NOMO-1 treated with dmso at 0.1 percent for 144 hours (cell line): ENCODE results near the gene CAPN1.
"Not testable (repeated sequence)": the region's sequence is repeated elsewhere in the genome, so short reads cannot be mapped to it uniquely, and the experiment has no call there.

Experiments used
- DNase-seq: peaks from one replicate; lab custom pipeline; 2025; ENCODE audit not compliant: unreplicated experiment; lab: John Stamatoyannopoulos, UW

CAPN1 gene

GRCh38 chr11:65216830-65217229 lies 35.1 kb downstream of the CAPN1 start:
- no peak for DNase-seq

- no peak for DNase-seq
Observed at GRCh38 chr11:65217441-65218423, 36.0 kb downstream of the CAPN1 start.

DNA sequence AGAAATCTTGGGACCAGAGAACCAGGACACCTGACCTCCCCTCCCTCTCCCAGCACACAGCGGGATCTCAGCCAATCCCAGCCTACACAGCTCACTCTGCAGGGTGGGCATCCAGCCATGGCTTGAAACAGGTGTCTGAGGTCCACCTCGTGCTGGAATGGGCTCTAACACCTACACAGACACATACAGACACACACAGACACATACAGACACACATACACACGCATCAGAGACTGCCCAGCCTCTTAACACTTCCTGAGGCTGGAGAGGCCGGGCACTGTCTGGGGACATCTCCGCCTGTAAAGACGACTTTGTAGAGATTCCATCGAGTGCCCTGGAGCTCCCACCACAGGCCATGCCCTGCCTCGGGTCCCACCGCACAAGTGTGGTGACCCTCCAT lies 36.7 kb downstream of the CAPN1 start:
- DNase-seq, result no peak

DNA sequence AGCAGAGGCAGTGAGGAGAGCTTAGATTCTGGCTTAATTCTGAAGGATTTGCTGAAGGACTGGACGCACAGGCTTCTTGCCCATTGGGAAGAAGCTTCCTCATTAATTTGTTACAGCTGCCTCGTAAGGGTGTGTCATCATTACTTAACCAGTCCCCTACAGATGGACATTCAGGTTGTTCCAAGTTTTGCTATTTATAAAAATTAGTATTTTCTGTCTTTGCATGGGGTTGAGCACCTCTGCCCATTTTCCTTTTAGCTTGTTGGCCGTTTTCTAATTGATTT lies 38.1 kb downstream of the CAPN1 start:
- no peak for DNase-seq

GRCh38 chr11:65221026-65221425 lies 39.3 kb downstream of the CAPN1 start:
- DNase-seq, result no peak

DNA sequence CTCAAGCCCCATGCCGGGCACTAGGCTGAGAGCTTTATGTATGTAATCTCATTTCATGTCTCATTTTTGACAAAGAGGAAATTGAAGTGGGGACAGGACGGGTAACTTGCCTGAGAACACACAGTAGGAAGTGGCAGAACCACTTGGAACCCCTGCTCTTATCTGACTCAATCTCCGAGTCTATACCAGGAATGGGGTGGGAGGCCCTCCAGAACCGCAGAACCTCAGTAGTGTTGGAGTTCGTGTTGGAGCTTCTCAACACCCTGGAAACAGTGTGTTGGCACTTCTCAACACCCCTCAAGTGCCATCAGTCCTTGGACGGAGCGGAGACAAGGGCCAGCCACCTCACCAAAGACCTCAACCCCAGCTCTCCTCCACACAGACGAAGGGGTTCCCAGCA lies 41.3 kb downstream of the CAPN1 start:
- no peak for DNase-seq

- DNase-seq, result no peak
Observed at GRCh38 chr11:65224930-65225278, 43.2 kb downstream of the CAPN1 start.

- peak; percentile 29 for DNase-seq
Observed at GRCh38 chr11:65225279-65226102, 43.8 kb downstream of the CAPN1 start.

- no peak for DNase-seq
Observed at GRCh38 chr11:65226103-65226442, 44.3 kb downstream of the CAPN1 start.

DNA sequence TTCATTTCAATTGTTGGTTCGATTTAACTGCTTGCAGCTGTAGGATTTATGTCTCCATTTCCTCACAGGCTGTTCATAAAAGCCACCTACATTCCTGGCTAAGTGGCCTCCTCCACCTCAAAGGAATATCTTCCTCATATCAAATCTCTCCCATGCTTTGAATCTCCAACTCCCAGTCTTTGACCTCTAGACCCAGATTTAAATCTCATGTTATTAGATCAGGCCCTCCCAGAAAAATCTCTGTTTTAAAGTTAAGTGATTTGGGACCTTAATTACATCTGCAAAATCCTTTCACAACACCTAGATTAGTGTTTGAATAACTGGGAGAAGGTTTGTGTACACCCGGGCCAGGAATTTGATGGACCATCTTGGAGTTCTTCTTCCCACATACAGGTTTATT lies 46.2 kb downstream of the CAPN1 start:
- no peak for DNase-seq

DNA sequence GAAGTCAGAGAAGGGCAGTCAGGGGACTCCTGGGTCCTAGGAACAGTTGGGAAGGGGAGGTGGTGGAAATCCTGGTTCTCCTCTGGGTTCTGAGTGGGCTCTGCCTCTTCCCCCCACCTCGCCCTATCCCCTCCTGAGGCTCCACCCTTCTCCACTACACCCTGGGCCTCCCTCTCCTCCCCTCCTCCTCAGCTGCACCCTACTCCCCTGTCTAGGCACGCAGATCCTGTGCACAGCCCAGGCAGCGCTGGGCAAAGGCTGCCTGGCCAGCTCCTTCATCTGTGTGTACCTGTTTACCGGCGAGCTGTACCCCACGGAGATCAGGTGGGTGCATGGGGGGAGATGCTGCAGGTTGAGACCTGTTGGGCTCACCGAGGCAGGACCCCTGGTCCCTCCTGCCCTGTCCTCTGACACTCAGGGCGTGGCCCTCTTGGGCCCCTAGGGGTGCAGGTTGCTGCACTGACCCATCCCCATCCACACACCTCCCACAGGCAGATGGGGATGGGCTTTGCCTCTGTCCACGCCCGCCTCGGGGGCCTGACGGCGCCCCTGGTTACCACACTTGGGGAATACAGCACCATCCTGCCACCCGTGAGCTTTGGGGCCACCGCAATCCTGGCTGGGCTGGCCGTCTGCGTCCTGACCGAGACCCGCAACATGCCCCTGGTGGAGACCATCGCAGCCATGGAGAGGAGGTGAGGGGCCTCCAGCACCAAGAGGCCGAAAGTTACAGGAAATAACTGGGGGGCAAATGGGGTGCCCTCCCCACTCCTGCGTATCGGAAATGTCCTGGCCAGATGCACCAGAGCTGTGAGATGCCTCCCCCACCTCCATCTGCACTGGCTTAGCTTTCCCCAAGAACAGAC lies 54.7 kb downstream of the CAPN1 start:
- DNase-seq, result no peak

GRCh38 chr11:65238302-65238701 lies 56.6 kb downstream of the CAPN1 start:
- DNase-seq, result not testable (repeated sequence)

GRCh38 chr11:65241134-65241533 lies 59.4 kb downstream of the CAPN1 start:
- no peak for DNase-seq

GRCh38 chr11:65241692-65242091 lies 60.0 kb downstream of the CAPN1 start:
- DNase-seq, result no peak

- no peak for DNase-seq
Observed at GRCh38 chr11:65242389-65242788, 60.7 kb downstream of the CAPN1 start.

GRCh38 chr11:65243797-65244196 lies 62.1 kb downstream of the CAPN1 start:
- no peak for DNase-seq

GRCh38 chr11:65245046-65245445 lies 63.3 kb downstream of the CAPN1 start:
- DNase-seq, result not testable (repeated sequence)

DNA sequence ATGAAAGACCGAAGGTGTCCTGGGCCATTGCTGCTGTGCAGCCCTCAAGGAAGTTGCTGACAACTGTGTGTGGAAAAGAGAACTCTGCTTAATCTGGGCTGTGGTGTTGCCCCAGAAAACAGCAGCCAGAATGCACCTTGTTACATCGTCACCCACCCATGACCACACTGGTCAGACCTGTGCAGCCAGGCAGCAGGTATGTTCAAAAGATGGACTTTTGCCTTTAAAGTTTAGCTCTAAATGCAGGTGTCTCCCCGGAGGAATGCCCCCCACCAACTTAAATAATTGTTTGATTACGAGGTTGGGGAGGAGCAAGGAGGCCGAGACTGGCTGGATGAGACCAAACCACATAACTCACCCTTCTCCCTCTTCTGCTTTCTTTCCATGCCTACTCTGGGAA lies 64.8 kb downstream of the CAPN1 start:
- DNase-seq, result no peak

GRCh38 chr11:65248184-65248710 lies 66.5 kb downstream of the CAPN1 start:
- not testable (repeated sequence) for DNase-seq

- no peak for DNase-seq
Observed at GRCh38 chr11:65251476-65251875, 69.7 kb downstream of the CAPN1 start.

- DNase-seq, result no peak
Observed at GRCh38 chr11:65254724-65255123, 73.0 kb downstream of the CAPN1 start.
